DMS79 (cell line): ENCODE results near the gene MAP1S.

Experiments
- DNase-seq: peaks from one replicate; lab custom pipeline; 2025; lab: John Stamatoyannopoulos, UW

Gene MAP1S

DNA sequence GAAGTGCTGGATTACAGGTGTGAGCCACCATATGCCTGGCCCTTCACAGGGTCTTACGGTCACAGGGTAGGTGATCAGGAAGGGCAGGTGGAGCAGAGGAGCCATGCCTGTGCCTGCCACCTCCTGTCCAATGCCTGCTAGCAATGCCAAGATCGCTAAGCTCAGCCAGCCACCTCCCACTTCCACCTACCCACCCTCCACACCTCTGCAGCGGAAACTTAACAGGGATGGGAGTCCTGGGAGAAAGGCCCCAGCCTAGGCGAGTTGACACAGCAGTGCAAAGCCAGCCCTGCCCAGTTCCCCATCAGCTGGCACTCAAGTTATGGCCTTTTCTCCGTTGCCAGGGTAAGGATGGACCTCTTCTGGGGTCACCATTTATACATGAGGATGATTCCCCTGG lies 16.1 kb downstream of the MAP1S start:
- no peak for DNase-seq

DNA sequence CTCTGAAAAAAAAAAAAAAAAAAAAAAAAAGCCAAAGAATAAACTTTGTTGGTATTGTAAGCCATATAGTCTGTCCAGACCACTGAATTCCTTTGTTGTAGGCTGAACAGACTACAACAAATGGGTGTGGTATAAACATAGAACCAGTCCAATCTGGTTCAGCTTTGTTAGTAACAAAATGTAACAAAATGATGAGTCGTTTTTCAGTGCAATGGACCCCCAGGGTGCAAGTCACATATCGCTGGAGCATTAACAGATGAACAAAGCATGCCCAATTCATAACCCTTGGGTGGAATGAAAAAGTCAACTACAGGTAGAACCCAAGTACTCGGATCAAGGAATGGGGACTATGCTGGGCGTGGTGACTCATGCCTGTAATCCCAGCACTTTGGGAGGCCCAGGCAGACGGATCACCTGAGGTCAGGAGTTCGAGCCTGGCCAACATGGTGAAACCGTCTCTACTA lies 18.4 kb downstream of the MAP1S start:
- no peak for DNase-seq

DNA sequence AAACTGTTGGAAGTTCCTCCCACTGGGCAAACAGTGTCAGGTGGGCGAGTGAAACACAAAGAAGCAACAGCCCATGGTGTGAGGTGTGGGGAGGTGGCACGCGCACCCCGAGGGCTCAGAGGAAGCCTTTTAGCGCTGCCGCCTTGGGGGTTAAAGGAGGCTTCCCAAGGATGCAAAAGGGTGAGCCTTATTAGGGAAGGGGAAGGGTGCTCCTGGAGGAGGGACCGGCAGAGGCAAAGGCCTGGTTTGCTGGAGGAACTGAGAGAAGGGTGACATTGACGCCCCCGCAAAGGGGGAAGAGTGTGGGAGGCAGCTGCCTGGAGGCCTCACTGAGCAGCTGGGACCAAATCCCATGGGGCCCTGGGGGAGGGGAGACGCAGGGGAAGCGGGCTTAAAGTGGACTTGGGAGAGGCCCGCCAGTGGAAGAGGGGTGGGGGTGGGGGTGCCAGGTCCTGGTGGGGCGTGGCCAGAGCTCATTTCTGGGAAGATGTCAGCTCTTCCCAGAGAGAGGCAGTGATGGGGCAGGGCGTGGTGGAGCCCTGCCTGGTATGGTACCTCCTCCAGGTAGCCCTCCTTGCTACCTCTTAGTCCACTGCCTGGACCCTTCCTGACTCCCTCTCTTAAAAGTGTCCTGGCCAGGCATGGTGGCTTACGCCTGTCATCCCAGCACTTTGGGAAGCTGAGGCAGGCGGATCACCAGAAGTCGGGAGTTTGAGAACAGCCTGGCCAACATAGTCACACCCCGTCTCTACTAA lies 20.0 kb downstream of the MAP1S start:
- no peak for DNase-seq

DNA sequence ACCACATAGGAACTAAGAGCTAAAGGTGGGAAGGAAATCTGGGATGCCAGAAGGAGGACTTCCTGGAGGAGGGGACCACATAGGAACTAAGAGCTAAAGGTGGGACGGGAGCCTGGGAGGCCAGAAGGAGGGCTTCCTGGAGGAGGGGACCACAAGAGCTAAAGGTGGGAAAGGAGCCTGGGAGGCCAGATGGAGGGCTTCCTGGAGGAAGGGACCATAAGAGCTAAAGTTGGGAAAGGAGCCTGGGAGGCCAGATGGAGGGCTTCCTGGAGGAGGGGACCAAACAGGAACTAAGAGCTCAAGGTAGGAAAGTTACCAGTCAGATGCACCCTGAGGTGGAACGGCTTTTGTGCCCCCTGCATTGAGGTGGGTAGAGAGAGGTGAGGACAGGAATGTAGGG lies 22.2 kb downstream of the MAP1S start:
- DNase-seq = no peak

DNA sequence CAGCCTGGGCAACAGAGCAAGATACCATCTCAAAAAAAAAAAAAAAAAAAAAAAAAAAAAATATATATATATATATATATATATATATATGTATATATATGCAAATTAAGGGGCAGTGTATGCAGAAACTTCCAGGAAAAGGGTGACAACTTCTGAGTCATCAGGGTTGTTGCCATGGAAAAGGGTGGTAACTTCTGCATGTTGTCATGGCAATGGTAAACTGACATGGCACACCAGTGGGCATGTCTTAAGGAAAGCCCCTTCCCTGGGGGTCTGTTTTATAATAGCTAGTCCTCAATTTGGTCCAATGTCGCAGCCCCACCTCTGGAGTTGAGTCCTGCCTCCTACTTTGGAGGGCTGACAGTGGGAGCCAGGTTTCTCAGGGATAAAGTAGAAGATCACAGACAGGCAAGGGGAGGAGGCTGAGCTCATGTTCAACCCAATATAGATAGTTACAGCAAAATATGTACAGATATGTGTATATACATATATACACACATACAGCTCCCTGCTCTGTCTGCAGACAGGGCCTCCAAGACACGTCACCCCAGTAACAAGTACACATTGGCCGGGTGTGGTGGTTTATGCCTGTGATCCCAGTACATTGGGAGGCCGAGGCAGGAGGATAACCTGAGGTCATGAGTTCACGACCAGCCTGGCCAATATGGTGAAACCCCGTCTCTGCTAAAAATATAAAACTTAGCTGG lies 24.7 kb downstream of the MAP1S start:
- no peak for DNase-seq

DNA sequence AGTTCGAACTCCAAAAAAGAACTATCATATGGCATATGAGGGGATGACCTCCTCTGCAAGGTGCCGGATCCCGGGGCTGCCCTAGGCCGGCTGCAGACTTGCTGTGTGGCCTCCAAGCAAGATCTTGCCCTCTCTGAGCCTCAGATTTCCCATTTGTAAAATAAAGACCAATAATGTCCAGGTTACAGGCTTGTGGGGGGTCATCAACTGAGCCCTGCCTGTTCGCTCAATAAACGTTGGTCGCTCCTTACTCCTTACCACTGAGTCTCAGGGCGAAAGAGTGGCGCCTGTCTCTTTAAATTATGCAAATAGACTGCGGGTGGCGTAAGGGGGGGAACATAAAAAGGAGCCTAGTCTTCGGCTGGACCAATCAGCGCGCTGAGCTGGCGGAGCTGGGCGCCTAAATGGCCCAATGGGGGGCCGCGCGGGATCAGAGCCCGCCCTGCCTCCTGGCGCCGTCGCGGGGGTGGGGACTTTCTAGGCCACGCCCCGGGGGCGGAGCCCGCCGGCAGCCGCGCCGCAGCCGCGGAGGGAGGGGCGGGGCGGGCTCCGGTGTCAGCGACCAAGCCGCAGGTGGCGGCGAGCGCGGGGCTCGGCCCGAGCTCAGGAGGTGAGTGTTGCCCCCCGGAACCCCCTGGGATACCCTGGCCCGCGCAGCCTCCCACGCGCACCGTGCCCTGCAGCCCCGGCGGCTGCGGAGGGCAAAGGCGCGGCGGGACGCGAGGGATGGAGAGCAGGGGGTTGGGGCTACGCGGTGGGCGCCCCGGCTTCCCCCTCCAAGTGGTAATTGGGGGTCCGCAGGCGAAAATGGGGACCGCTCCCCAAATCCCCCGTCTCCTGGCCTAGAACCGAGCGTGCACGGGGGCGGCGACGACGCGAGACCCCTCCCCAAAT lies 28.2 kb downstream of the MAP1S start:
- DNase-seq = peak; percentile 75

DNA sequence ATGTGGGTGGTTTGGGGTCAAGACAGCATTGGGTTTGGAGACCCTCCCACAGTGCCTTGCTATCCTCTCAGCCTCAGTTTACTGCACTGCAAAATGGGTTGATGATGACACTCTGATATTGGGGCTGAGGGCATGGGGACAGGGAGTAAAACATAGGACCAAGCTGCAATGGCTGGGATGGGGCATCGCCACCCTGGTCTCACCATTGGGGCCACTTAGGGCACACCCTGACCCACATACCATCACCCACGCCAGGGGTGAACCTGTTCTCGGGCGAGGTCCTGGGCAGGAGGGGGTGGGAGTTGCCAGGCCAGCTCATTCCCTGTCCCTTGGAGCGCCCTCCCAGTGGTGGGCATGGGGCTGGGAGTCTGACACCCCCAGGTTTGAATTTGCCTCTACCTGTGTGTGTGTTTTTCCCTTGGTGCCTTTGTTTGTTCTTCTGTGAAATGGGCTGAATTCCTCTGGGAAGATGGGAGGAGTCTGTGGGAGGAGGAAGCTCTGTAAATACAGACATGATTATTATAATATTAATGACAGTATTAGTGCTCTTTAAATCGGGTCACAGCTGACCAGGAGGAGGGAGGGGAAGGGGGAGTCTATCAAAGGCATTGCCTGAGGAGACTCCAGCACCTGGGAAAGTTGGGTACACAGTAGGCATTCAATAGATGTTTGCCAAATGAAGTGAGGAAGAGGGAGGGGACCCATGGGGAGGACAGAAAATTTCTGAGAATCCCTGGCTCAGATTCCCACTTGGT lies 29.8 kb downstream of the MAP1S start:
- DNase-seq = no peak

DNA sequence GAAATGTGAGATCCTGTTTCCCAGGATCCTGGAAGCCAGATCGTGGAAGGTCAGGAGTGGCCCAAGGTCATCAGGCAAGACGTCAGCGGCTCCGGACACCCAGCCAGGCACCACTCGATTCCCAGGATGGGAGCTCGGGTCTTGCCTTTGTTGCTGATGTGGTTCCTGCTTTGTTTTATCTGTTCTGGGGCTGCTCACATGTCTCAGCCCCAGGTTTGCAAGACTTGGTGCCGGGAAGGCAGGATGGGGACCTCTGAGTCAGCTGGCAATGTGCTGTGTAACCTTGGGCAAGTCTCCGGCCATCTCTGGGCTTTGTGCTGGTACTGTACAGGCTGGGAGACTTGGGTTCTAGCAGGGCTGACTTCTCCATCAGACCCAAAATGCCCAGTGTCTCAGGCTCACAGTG lies 30.6 kb downstream of the MAP1S start:
- no peak for DNase-seq

DNA sequence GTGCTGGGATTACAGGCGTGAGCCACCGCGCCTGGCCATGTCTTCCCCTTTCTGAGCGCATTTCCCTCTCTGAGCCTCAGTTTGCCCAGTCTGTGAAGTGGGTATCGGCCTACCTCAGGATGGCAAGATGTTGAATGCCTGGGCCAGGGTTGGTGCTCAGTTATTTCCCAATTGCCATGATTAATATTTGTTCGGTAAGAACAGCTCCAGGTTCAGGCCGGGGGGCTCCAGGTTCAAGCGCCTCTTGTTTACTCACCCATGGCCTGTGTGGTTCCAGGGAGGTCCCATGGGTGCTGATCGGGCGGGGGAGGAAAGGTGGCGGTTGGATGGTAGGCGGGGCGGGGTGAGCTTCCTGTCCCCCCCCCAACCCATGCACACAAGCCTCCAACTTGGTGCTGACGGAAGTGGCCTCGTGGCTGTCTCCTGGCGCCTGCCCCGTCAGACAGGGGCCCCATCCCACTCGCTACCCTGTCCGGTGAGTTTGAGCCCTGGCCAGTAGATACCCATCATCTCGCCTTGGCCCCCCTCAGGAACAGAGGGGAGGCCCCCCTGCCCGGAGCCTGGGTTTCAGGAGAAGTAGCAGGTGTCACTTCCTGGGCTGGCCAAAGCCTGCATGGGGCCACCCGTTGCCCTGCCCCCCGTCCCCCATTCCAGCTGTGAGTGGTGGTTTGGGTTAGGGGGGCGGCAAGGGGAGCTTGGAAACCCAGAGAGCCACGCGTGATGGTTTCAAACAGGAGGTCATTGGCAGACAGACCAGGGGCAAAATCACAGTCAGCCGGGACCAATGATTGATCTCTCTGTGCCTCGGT lies 32.0 kb downstream of the MAP1S start, which contains the start of gene FCHO1:
Gene FCHO1 (plus strand): TSS at position 375 of the 809 bp plus-strand sequence. CDS start 3,688 bp downstream, outside the sequence.
- no peak for DNase-seq

DNA sequence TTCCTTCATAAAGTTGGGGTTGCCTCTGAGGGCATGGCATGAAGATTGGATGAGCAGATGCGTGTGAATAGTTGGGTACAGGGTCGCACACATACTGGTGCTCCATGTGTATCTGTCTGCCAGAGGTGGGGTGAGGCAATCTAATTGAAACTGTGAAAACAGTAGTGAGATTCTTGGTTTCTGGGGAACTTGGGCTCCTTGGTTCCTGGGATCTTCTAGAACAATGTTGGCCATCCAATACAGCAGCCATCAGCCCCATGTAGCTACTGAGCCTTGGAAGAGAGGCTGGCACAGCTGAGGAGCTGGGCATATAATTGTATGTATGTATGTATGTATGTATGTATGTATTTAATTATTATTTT lies 32.6 kb downstream of the MAP1S start:
- no peak for DNase-seq

DNA sequence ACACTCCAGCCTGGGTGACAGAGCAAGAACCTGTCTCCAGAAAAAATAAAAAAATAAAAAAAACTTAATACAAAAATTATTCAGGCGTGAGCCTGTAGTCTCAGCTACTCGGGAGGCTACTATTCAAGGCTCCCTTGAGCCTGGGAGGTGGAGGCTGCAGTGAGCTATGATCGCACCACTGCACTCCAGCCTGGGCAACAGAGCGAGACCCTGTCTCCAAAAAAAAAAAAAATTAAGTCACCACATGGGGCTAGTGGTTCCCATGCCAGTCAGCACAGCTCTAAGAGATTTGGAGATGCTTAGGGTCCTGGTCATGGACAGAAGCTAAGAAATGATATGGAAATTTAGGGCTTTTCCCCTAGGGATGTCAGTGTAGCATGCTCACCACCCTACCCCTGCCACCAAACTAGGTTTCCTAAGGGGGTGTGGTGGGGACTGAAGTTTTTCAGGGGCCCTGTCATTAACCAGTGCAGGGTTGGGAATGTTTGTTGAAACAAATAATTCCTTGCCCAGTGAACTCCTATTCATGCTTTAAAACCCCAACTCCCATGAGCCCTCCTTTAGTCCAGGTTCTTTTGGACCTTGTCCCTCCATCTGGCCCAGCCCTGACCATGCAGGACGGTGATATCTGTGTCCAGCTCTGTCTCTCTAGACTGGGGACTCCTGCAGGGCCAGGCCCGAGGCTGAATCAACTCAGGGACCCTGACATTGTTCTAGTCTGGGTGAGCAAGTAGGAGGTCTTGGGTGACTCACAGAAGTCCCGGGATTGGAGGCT lies 33.8 kb downstream of the MAP1S start:
- no peak for DNase-seq

DNA sequence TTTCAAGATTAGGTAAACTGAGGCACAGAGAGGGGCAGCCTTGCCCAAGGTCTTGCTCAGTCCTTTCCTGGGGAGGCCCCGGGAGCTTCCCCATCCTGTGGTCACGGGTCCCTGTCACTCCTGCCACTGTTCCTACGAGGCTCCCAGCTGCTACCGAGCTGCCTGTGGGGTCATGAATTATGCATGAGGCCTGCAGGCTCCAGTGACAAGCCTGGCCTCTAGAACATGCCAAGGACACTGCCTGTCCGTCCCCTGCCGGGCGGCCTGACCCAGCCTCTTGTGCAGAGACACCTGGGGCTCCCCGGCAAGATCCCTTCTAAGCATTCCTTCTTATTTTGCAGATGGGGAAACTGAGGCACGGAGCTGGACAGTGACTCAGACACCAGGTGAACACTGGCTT lies 34.7 kb downstream of the MAP1S start:
- no peak for DNase-seq

DNA sequence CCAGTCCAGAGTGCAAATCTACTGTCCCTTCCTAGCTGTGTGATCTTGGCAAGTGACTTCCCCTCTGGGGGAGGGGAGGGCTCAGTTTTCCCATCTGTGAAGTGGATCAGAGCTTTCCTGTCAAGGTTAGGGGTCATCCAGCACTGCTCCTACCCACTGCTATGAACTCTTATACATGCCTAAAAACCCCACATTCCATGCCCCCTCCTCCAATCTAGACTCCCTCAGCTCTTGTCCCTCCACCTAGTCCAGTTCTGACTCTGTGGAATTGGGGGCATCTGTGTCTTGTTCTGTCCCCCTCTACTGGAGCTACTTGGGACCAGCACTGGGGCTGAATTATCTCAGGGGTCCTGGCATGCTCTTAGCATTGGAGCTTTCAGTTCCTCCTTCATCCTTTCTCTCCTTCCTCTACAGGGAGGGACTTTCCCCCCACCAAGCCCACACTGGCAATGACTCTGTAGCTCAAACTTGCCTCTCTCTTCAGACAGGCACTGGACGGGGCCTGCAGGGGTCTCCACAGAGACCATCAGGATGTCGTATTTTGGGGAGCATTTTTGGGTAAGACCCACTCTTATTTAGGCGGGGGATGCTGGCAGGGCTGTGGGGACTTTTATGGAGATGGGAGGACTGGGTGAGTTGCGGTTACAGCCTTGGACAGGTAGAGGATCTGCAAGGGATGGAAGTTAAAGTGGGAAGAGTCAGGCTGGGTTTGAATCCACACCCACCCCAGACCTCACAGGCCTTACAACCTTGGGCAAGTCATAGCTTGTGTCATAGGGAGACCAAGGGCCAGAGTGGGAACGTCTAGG lies 35.6 kb downstream of the MAP1S start:
- DNase-seq = no peak

DNA sequence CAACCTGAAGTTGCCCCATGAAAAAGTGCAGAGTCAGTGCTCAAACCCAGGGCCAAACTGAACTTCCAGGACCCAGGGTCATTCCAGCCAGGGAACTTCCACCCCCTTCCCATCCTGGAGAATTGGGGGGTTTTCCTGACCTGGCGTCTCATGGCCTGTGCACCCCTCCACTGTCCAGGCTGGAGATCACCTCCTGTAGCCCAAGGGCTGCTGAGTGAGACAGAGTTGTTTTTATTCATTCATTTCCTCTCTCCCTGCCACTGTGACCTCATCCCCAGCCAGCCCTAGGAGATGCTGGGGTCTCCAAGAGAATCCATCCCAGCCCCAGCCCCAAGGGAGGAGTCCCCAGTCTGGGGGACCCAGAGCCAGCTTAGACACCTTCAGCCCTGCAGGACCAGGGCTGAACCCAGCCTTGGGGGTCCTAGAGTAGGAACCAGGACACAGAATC lies 36.2 kb downstream of the MAP1S start:
- DNase-seq = no peak

DNA sequence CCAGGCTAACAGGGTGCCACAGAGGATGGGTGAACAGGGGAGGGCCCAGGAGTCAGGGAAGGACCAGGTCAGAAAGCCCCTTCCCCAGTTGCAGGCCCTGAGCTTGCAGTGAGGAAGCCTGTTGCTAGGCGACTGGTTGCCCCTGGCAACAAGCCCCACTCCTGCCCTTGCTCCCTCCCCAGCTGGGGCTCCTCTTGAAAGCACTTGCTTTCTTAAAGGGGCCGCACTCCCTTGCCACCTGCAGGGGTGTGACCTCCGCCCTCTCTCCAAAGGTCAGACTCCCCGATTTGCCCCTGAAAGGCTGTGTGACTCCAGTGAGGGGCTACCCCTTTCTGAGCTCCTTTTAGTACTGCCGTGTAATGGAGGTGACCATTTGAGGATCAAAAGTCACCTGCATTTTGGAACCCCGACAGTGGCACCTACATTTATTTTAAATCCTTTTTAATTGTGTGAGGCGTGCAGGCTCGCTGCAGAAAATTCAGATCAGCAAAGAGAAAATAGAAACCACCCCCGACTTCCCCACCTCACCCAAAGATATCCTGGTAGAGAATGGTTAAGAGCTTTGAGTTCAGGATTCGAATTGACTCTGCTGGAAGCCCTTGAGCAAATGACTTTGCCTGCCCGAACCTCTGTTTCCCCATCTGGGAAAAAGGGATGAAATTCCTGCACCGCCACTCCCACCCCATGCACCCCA lies 36.8 kb downstream of the MAP1S start:
- peak; percentile 68 for DNase-seq

DNA sequence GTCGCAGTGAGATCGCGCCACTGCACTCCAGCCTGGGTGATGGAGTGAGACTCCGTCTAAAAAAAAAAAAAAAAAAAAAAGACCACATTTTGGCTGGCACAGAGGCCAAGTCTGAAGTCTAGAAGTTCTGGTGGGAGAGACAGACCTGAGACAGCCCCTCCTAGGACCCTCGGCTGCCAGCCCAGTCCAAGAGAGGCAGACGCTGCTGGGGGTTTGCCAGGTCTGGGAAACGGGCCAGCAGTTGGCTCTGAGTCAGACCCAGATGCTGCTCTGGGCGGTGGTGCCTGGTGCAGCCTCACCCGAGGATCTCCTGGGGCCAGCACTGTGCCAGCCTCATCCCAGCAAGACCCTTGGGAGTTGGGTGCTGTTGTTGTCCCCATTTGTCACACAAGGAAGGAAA lies 37.8 kb downstream of the MAP1S start:
- peak; percentile 52 for DNase-seq

DNA sequence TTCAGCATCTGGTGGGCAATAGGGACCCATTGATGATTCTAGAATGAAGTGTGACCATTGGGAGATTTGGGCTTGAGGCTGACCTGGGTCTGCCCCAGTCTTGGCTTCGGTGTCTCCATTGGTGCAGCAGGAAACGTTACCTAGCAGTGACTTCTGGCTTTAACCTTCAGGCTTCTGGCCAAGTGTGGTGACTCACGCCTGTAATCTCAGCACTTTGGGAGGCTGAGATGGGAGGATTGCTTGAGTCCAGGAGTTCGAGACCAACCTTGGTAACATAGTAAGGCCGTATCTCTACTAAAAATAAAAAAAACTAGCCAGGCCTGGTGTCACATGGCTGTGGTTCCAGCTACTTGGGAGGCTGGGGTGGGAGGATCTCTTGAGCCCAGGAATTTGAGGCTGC lies 39.2 kb downstream of the MAP1S start:
- no peak for DNase-seq

DNA sequence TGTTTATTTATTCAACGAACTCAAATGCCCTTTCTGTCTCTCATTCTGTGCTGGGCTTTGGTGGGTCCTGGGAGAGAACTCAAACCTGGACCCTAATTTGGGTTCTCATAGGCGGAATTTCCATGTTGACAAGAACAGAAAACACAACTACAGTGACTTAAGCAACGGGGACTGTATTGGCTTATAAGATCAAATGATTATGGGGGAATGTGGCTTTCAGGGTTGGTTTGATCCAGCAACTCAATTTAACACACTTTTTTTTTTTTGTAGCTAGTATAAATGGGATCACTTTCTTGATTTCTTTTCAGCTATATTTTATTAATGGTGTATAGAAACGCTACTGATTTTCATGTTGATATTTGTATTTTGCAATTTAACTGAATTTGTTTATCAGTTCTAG lies 41.9 kb downstream of the MAP1S start:
- DNase-seq = no peak
